Measurements from ENCODE around the gene STPG4.
A peak's percentile ranks its signal among the peaks of the same experiment; 100 is the strongest.

GRCh38 chr2:47072728-47073191 lies 82.3 kb downstream of the STPG4 start:
- TF ChIP-seq CTCF (IDR thresholded peaks at IDR 0.05) (no peak), POLR2AphosphoS5 (IDR thresholded peaks at IDR 0.05) (peak in 1 of 2 donors; percentile 7)

Data from esophagus muscularis mucosa (tissue), 3 donors.